Pancreas (tissue), 10 donors: Measurements from ENCODE around the gene BATF. TPM values are rescaled to one million over a fixed set of nuclear protein-coding genes. Genes with fewer than 3 reads are reported as not detected.
A peak's percentile ranks its signal among the peaks of the same experiment; 100 is the strongest.

ENCODE experiments used
- ATAC-seq, 4 donors: fragments of 200-7000 bp; cut with Tn5 transposase; one replicate each; pipeline versions ENCODE4 v1.8.0 to v1.9.1; 2020; ENCODE audit warnings: mild to moderate bottlenecking in 4 of 4, moderate library complexity in 4 of 4
- DNase-seq, 6 donors: peaks; one replicate each; pipeline ENCODE4 v3.0.0-alpha.2; 2020
- FAIRE-seq: peaks from 2 replicates; lab custom pipeline; 2012; peaks lifted over from hg19 to GRCh38; lab: Jason Lieb, UNC
- H3K27ac ChIP-seq, 4 donors: fragments of 200-600 bp; sonication (generic); 1 replicate in 3 of 4; 2 replicates in 1 of 4; pipeline versions ENCODE4 v1.5.0 to v1.8.0; 2020
- H3K27me3 ChIP-seq, 4 donors: fragments of 200-600 bp; one replicate each; pipeline ENCODE4 v1.8.0; 2021
- H3K36me3 ChIP-seq, 3 donors: fragments of 200-600 bp; sonication (generic) in 1 of 3; one replicate each; pipeline versions ENCODE4 v1.5.0 to v1.8.0; 2020 to 2021
- H3K4me1 ChIP-seq, 3 donors: fragments of 200-600 bp; one replicate each; pipeline ENCODE4 v1.8.0; 2021
- H3K4me3 ChIP-seq, 4 donors: fragments of 200-600 bp; sonication (generic) in 2 of 4; one replicate each; pipeline versions ENCODE4 v1.5.0 to v1.8.0; 2020 to 2021
- H3K9me3 ChIP-seq, 4 donors: fragments of 200-600 bp; one replicate each; pipeline ENCODE4 v1.8.0; 2021
- CTCF ChIP-seq, 4 donors: fragments of 200-600 bp; sonication (generic) in 3 of 4; IDR thresholded peaks; one replicate each; pipeline versions ENCODE4 v1.5.0 to v1.8.0; 2021; ENCODE audit warnings: antibody characterized with exemption in 4 of 4
- WGBS, 2 donors: extraction: QIAGEN DNeasy Blood & Tissue Kit; methylation state at CpG; one replicate each; pipeline ENCODE4 v1.1.7; 2013; 5-methylcytosine and 5-hydroxymethylcytosine counted together
- intact Hi-C, 3 donors: fragments of 100-400 bp; cut with DNase I; formaldehyde crosslinking; loops; one replicate each; pipeline versions ENCODE4 v1.11.1 to v1.14.2; 2022
- polyA plus RNA-seq, 2 donors: library from polyadenylated mRNA; stranded (reverse); fragments of 200-250 nt; gene quantifications; one replicate each; pipeline ENCODE4 v1.2.3, GENCODE V29; 2013
- total RNA-seq, 6 donors: library from RNA; stranded (reverse); fragmentation: NEBNext Ultra II Directional in 4 of 6; extraction: Animal tissue kit (Norgen Biotek cat#: 25700) in 4 of 6; gene quantifications; one replicate each; pipeline versions ENCODE4 v1.2.1 to v1.2.4, GENCODE V29; 2021 to 2023
- donor health status: healthy with polysubstance abuse.
- donor health status: DM: no; HTN: no; CAD: no; lungs with moderate emphysema.
- donor health status: DM: no; HTN: no; CAD: no.
- donor health status: control.
- donor health status: control.
- donor health status: Bipolar disorder and iron deficiency.
- donor health status: DM: yes; HTN: yes; CAD: no.
- donor health status: DM: no; HTN: no; CAD: no.
- donor health status: DM: no; HTN: no; CAD: no.
- donor health status: DM: yes; HTN: yes; CAD: no.

The BATF gene
- total and polyA plus RNA-seq, 8 donors, result 0.28 to 1.7 (median 0.98) TPM; not detected in 1

DNA sequence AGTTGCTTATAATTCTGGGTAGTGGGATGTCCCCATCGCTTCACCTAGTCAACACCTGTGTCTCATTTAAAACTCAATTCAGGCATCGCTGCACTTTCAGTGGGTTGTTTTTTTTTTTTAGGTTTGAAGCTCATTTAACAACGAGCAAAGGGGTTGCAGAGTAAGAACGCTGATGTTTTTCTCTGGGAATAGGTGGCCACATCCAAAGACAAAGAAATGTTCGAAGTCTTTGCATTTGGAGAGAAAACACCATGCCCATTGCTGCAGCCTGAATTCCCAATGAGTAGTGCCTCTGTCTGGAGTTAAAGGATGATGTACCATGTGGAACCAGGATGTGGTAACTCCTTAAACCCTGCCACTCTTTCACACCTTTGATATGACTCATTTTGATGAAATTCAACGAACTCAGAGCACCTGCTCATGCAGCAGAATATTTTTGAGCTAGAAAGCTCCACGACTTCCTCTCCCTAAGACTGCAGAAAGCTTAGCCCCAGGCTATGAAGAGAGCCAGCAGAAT is 35.1 kb upstream of the BATF start:
- no peak for DNase-seq
- no peak for TF ChIP-seq CTCF (IDR thresholded peaks at IDR 0.05)
- FAIRE-seq, result no peak
- H3K9me3 ChIP-seq, result no peaks in the 10 kb centered on the region
- ATAC-seq, result no peak
- WGBS, 2 donors, result 67 to 71% methylated on average over 7 of the region's 7 CpGs
- no peaks in the 10 kb centered on the region for H3K27me3 ChIP-seq
- H3K4me3 ChIP-seq, result no peak overlapping the region
- H3K27ac ChIP-seq, result no peak overlapping the region
- peaks cover 0 to 5% (median 0%) of the 10 kb centered on the region in 3 donors for H3K4me1 ChIP-seq
- no peaks in the 10 kb centered on the region for H3K36me3 ChIP-seq
- intact Hi-C loops, result loop anchor here in 2 of 3 donors (5.0 to 10.0 kb wide), 2 partner anchors 180 to 182 kb away; no protein-coding TSS in a partner anchor

- FAIRE-seq (no peak), ATAC-seq (peak; percentile 57 to 89 (median 88)), DNase-seq (peak in 4 of 6 donors; percentile 63 to 80 (median 76))
- Histone ChIP-seq H3K4me1 (peaks cover 0 to 5% (median 0%) of the 10 kb centered on the region in 3 donors), H3K27ac (peak overlapping the region in 1 of 4 donors; percentile 35), H3K36me3 (no peaks in the 10 kb centered on the region), H3K9me3 (no peaks in the 10 kb centered on the region), H3K4me3 (peak overlapping the region in 2 of 4 donors; percentile 11 to 32), H3K27me3 (no peaks in the 10 kb centered on the region)
- WGBS, 2 donors, result 30 to 39% methylated on average over 6 of the region's 6 CpGs
- intact Hi-C loops, result loop anchor here in 2 of 3 donors (5.0 to 10.0 kb wide), 2 partner anchors 182 to 185 kb away; no protein-coding TSS in a partner anchor
- no peak for TF ChIP-seq CTCF (IDR thresholded peaks at IDR 0.05)
Observed at GRCh38 chr14:75489480-75489837, 32.8 kb upstream of the BATF start.

GRCh38 chr14:75491376-75491978 is 30.8 kb upstream of the BATF start:
- H3K36me3 ChIP-seq, result no peaks in the 10 kb centered on the region
- WGBS, 2 donors, result 78 to 81% methylated on average over 14 of the region's 14 CpGs
- no peak for TF ChIP-seq CTCF (IDR thresholded peaks at IDR 0.05)
- H3K4me3 ChIP-seq, result no peak overlapping the region
- FAIRE-seq, result no peak
- H3K27ac ChIP-seq, result no peak overlapping the region
- H3K27me3 ChIP-seq, result no peaks in the 10 kb centered on the region
- no peak for ATAC-seq
- H3K9me3 ChIP-seq, result no peaks in the 10 kb centered on the region
- peaks cover 0 to 5% (median 0%) of the 10 kb centered on the region in 3 donors for H3K4me1 ChIP-seq
- intact Hi-C loops, result loop anchor here in 1 of 3 donors (10.0 kb wide), 1 partner anchor 357 kb away; no protein-coding TSS in a partner anchor
- no peak for DNase-seq

DNA sequence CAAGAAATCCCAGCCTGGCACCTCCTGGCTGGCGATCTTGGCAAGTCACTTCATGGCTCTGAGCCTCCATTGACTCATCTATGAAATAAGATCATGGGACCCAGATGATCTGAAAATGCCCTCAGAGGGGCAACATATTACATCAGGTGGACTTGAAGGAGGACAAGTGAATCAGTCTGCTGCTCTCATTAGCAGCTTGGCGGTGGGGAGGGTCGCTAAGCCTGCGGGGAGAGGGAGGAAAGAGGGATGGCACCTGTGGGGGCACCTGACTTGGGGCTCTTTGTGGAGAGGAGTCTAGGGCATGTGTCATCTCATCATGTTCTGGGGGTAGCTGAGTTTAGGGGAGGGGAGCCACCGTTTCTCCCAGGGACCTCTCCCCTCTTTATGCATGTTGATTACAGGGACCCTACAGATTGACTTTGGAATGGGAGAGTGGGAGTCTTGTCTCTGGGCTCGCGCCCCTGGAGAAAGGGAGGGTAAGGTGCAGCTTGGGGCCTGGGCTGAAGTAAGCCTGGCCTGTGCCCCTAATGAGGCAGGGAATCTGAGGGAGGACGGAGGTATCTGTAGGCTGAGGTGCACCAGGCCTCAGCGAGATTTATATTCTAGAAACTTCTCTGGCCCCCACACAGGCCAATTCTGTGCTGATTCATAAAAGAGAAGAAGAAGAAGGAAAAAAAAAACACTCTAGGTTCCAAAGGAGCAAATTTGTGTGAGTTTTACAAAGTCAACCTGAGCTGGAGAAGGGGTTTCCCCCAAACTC is 29.3 kb upstream of the BATF start:
- H3K27me3 ChIP-seq, result no peaks in the 10 kb centered on the region
- no peak for TF ChIP-seq CTCF (IDR thresholded peaks at IDR 0.05)
- ATAC-seq, result no peak
- DNase-seq, result no peak
- H3K9me3 ChIP-seq, result no peaks in the 10 kb centered on the region
- H3K4me1 ChIP-seq, result peaks cover 0 to 5% (median 0%) of the 10 kb centered on the region in 3 donors
- 87 to 88% methylated on average over 9 of the region's 9 CpGs for WGBS, 2 donors
- no peak overlapping the region for H3K27ac ChIP-seq
- H3K4me3 ChIP-seq, result no peak overlapping the region
- FAIRE-seq, result no peak
- intact Hi-C loops, result loop anchor here in 1 of 3 donors (10.0 kb wide), 1 partner anchor 358 kb away; no protein-coding TSS in a partner anchor
- no peaks in the 10 kb centered on the region for H3K36me3 ChIP-seq
